Measurements from ENCODE around the gene CNTNAP2. TPM values are rescaled to one million over a fixed set of nuclear protein-coding genes. Genes with fewer than 3 reads are reported as not detected.

Gene CNTNAP2
- total RNA-seq, 2 donors from 2014 or later = 0.29 to 1.1 TPM

- DNase-seq (no peak), ATAC-seq (no peak)
- intact Hi-C loops (cut with DNase I) = no loop called here
Observed at GRCh38 chr7:148336411-148336810, 2219.8 kb downstream of the CNTNAP2 start.

GRCh38 chr7:148337246-148337965 lies 2220.8 kb downstream of the CNTNAP2 start:
- DNase-seq (no peak), ATAC-seq (no peak)
- intact Hi-C loops (cut with DNase I) = no loop called here

- ATAC-seq = no peak
Observed at GRCh38 chr7:148337995-148338747, 2221.6 kb downstream of the CNTNAP2 start.

GRCh38 chr7:148340438-148341280 lies 2224.1 kb downstream of the CNTNAP2 start:
- intact Hi-C loops (cut with DNase I) = no loop called here
- ATAC-seq (no peak), DNase-seq (no peak)

More at GRCh38 chr7:148337995-148338747, 2221.6 kb downstream of the CNTNAP2 start:
- DNase-seq = no peak
- intact Hi-C loops (cut with DNase I) = no loop called here

GRCh38 chr7:148344406-148344805 lies 2227.8 kb downstream of the CNTNAP2 start:
- no peak for DNase-seq
- ATAC-seq = no peak
- intact Hi-C loops (cut with DNase I) = no loop called here

GRCh38 chr7:148347981-148348380 lies 2231.4 kb downstream of the CNTNAP2 start:
- ATAC-seq (no peak), DNase-seq (no peak)
- intact Hi-C loops (cut with DNase I) = no loop called here

- intact Hi-C loops (cut with DNase I) = no loop called here
- ATAC-seq (no peak), DNase-seq (no peak)
Observed at GRCh38 chr7:148348466-148348865, 2231.9 kb downstream of the CNTNAP2 start.

GRCh38 chr7:148356303-148356702 lies 2239.7 kb downstream of the CNTNAP2 start:
- intact Hi-C loops (cut with DNase I) = no loop called here
- DNase-seq (peak; percentile 39), ATAC-seq (peak; percentile 71 to 95)

GRCh38 chr7:148362541-148362940 lies 2245.9 kb downstream of the CNTNAP2 start:
- no peak for DNase-seq
- intact Hi-C loops (cut with DNase I) = no loop called here
- no peak for ATAC-seq

- intact Hi-C loops (cut with DNase I) = no loop called here
- ATAC-seq (no peak), DNase-seq (no peak)
Observed at GRCh38 chr7:148367731-148368475, 2251.3 kb downstream of the CNTNAP2 start.

- intact Hi-C loops (cut with DNase I) = no loop called here
- ATAC-seq (no peak), DNase-seq (no peak)
Observed at GRCh38 chr7:148368562-148368961, 2252.0 kb downstream of the CNTNAP2 start.

- ATAC-seq (no peak), DNase-seq (no peak)
- intact Hi-C loops (cut with DNase I) = no loop called here
Observed at GRCh38 chr7:148371280-148371937, 2254.8 kb downstream of the CNTNAP2 start.

GRCh38 chr7:148374396-148375259 lies 2258.0 kb downstream of the CNTNAP2 start:
- DNase-seq = no peak
- no peak for ATAC-seq
- intact Hi-C loops (cut with DNase I) = no loop called here

GRCh38 chr7:148379677-148380076 lies 2263.1 kb downstream of the CNTNAP2 start:
- no peak for DNase-seq
- intact Hi-C loops (cut with DNase I) = no loop called here
- no peak for ATAC-seq

- intact Hi-C loops (cut with DNase I) = no loop called here
- ATAC-seq (peak in 1 of 2 donors; percentile 12), DNase-seq (no peak)
Observed at GRCh38 chr7:148380596-148381419, 2264.2 kb downstream of the CNTNAP2 start.

GRCh38 chr7:148382596-148382995 lies 2266.0 kb downstream of the CNTNAP2 start:
- no peak for ATAC-seq
- DNase-seq = no peak
- intact Hi-C loops (cut with DNase I) = no loop called here

GRCh38 chr7:148383651-148384050 lies 2267.1 kb downstream of the CNTNAP2 start:
- DNase-seq (no peak), ATAC-seq (no peak)
- intact Hi-C loops (cut with DNase I) = no loop called here

Data from left cardiac atrium (tissue), 4 donors.